HG03280 (cell line): Measurements from ENCODE around the gene CD58.
A peak's percentile ranks its signal among the peaks of the same experiment; 100 is the strongest.
"Not testable (repeated sequence)": the region's sequence is repeated elsewhere in the genome, so short reads cannot be mapped to it uniquely, and the experiment has no call there.

ENCODE experiments used
- ATAC-seq: cut with Tn5 transposase; IDR thresholded peaks from one replicate; pipeline ENCODE4 v1.9.1; 2021; ENCODE audit warnings: mild to moderate bottlenecking, moderate library complexity; ENCODE audit not compliant: unreplicated experiment

Gene CD58, protein sequence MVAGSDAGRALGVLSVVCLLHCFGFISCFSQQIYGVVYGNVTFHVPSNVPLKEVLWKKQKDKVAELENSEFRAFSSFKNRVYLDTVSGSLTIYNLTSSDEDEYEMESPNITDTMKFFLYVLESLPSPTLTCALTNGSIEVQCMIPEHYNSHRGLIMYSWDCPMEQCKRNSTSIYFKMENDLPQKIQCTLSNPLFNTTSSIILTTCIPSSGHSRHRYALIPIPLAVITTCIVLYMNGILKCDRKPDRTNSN

DNA sequence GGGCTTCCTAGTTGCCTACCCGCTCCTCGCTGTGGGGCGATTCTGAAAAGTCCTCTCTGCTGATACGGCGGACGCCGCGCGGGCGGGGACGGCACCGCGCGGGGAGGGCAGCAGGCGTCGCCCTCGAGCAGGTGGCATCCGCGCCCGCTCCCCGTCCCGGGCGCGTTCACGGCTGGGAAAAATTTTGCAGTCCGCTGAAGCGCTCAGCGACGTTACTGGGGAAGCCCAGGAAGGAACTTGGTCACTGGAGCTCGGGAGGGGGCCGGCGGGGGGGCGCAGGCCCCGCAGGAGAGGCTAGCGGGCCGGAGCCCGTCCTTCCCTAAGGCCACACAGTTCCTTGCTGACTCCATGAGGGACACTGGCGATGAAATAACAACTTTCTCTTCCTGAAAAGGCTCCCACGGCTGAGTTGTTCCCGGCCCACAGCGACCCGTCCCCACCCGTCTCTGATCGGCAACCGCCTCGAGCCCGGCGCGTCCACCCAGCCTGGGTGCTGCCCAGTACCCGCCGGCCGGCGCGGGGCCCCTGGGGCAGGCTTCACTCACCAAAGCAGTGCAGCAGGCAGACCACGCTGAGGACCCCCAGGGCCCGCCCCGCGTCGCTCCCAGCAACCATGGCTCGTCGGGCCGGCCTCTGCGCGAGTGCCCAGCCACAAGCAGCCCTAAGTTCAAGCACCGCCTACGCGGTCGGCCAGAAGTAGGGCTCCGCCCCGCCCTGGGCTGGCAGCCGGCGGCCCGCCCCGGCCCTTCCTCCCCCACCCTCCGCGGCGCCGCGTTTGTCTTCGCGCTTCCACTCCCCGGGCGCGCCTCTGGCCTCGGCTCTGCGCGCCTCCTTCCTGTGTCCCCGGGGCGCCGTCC, at the start of gene CD58:
Gene CD58, minus strand, starts transcription at position 669 of the 857 bp plus-strand sequence. Its CDS starts 54 bp downstream, at position 615.
- ATAC-seq = peak; percentile 62

GRCh38 chr1:116620392-116620791, 49.6 kb upstream of the CD58 start:
- ATAC-seq = not testable (repeated sequence)

- not testable (repeated sequence) for ATAC-seq
These were observed 48.3 kb upstream of the CD58 start for GRCh38 chr1:116619106-116619505.

DNA sequence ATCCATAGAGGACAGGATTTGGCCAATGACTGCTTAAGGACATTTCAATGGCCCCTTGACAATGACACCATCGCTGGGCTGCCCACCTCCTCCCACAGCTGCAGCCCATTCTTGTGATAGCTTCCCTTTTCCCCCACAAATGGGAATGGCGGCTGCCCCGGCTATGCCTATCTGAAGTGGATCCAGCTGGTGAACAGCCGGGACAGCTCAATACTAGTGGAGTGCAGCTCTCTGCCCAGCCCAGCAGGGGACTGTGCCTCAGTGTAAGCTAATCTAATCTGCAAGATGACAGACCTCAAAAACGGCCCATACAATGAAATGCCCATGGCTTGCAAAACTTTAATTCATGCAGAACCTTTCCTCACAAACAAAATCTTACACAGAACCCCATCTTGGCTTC, 47.0 kb upstream of the CD58 start:
- ATAC-seq = not testable (repeated sequence)

DNA sequence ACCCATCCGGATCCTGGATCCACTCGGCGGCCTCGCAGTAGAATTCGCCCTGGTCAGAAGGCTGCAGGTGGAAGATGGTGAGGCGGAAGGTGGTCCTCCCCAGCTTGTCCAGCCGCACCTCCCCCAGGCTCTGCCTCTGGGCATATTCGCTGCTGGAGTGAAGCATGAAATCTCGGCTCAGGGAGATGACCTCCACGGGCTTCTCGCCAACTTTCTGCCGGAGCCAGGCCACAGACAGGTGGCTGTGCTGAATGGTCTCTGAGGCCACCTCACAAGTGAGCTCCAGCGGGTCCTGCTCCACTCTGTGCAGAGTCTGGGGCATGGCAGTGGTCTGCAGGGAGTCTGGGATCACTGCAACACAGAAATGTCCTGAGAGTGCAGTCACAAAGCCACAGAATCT, 43.0 kb upstream of the CD58 start:
- ATAC-seq = not testable (repeated sequence)

DNA sequence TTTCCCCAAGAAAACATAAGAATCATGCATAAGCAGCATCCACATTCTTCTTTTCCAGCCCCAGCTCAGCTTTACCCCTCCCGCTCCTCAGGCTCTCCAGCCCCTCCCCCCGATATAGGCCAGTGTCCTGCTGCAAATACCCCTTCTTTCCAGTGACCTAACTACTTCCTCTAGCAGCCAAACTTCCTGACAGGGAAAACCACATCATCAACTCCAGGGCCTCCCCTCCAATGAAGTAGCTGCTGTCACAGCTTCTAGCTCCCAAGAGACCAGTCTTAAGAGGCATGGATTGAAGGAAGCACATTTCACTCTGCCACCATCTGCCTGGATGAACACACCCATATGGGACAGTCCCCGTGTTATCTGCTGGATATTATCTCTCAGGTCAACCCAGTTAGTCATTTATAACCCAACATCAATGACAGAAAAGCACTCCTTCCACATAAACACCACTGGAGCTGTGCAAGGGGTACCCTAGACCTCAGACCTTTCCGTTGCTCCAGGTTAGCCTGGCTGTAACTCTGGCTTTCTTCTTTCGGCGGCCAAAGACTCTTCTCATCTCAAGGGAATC, 39.1 kb upstream of the CD58 start:
- ATAC-seq = not testable (repeated sequence)

- ATAC-seq = not testable (repeated sequence)
These were observed 38.0 kb upstream of the CD58 start for GRCh38 chr1:116608841-116609240.

GRCh38 chr1:116608151-116608550, 37.3 kb upstream of the CD58 start:
- not testable (repeated sequence) for ATAC-seq

DNA sequence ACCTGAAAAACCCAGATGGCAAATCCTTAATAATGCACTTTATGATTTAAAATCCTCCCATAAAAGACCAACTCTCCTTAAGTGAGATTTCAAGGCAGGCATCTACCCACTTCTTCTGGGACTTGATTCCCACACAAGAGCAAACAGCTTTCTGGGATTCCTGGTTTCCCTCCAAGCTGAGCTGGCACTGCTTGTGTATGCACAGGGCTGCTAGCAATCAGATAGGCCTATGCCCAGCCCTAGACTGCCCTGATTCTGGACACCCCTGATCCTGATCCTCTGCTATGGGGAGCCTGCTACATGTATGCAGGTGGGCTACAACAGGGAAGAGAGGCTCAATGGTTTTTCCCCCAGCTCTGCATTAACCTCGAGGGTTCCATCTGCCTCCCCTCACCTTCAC, 36.6 kb upstream of the CD58 start:
- ATAC-seq = not testable (repeated sequence)

DNA sequence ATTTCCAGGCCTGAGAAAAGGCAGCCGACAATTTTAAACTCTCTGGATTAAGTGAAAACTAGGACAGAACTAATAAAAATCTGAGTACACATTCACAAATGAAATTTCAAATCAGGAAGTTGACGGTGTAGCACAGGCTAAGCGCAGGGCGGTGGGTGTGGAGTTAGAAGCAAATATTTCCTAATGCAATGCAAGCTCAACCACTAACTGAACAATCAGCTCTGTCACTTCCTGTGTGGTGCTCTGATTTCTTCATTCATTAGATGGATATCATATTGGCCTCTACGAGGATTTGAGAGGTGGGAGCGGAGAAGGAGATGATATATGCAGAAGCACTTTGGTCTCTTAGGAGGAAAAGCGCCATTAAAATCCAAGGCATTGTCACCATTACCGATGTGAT, 35.2 kb upstream of the CD58 start:
- not testable (repeated sequence) for ATAC-seq

DNA sequence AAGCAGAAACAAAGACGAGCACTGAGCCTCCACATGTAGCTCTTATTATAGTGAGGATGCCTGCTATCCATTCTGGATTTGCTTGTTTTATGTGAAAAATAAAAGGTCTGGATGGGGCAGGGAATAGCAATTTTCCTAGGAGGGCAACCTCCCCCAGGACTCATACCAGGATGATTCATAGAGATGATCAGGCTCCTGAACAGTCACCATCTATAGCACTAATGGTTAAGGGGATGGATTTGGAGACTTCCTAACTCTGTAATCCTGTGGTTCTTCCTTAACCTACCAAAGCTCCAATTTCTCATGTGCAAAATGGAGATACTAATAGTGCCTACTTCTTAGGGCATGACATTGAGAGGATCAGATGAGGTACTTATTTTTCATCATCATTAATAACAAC, 34.5 kb upstream of the CD58 start:
- no peak for ATAC-seq

DNA sequence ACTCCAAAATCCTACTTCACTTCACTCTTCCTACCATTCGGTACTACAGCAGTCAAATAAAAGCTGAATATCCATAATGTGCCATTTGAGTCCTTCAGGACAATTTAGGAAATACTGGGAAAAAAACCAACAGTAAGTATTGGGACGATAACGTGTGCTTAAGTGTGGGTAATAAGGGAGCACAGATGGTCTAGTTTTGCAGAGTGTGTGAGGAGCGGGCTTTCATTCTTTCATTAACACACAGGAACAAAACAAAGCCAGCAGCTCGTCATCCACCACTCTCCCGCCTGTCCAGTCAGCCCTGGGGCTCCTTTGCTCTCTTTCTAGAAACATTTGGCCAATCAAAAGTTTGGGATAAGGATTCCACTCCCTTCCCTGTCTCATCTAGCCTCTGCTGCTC, 33.6 kb upstream of the CD58 start:
- ATAC-seq = not testable (repeated sequence)

- ATAC-seq = not testable (repeated sequence)
These were observed 32.8 kb upstream of the CD58 start for GRCh38 chr1:116603646-116604045.

DNA sequence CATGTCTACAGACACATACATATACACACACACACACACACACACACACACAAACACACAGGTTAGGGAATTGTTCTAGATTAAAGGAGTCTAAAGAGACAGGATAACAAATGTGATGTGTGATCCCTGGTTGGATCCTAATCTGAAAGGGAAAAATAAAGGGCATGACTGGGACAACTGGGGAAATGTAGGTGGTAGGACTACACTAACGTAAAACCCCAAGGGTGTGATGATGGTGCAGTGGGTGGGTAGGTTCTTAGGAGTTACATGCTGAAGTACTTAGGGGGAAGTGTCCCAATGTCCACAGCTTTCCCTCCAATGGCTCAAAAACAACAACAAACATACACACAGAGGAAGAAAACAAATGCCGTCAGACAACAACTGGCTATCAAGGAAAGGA, 28.5 kb upstream of the CD58 start:
- ATAC-seq = not testable (repeated sequence)

DNA sequence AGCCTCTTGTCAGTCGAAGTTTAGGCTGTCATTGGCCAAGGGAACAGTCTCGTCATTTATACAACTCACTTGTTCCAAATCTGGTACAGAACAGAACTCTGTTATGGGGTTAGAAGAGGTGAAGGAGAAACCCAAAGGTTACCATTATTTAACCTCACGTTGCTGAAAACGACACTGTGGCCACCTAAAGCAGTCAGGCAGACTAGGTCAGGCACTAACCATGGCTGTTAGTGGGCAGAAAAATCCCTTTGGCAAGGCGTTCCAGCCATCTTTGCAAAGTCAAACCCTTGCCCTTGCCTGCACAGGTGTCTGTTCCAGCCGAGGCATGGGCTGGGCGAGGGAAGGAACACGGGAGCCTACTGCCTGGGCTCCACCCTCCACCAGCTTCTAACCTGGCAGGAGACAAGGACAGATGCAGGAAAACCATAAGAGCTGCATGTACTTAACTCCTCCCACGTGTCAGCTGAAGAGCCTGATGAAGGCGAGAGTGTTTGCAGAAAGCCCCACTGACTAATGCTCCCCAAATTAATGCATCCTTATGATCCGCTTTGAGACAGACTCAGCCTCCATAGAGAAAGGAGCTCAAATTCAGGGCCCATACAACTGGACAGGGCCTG, 27.7 kb upstream of the CD58 start:
- not testable (repeated sequence) for ATAC-seq

- ATAC-seq = peak; percentile 72
These were observed 26.6 kb upstream of the CD58 start for GRCh38 chr1:116597388-116597787.

- ATAC-seq = not testable (repeated sequence)
These were observed 26.0 kb upstream of the CD58 start for GRCh38 chr1:116596742-116597307.

DNA sequence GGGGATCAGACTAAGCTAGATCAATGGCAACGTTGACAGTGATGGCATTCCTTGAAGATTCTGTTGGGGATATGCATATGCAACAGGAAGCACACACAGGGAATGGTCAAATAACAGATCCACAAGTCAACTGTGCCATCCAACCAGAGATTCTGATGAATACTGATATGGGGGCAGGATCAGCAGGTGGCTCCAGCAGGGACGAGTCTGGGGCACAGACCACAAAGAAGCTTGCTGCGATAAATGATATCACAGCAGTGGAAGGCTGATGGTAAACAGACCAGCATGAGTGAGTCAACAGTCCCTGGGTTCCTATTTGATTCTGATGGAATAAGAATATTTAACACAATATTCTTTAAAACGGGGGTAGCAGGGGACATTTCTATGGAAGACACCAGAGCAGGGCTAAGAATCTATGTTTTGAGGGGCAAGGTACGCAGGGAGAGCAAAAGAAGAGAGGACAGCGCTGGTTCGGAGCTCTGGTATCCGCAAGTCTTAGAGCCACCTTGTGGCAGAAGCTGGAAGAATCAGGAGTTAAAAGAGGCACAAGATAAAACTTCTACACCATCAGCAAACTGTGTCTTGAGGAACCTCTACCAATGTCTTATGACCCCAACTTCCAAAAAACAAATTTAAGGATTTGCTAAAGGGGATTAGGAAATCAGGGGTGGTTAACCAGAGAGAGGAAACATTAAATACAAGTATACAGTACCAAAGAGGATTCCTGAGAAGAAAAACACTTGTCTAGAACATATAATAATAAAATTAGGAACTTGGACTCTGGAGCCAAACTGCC, 25.3 kb upstream of the CD58 start:
- peak; percentile 45 for ATAC-seq

- ATAC-seq = not testable (repeated sequence)
These were observed 24.4 kb upstream of the CD58 start for GRCh38 chr1:116595065-116595840.
